Kidney (tissue), 14 donors: ENCODE results near the gene RPRD1B. TPM values are rescaled to one million over a fixed set of nuclear protein-coding genes. Genes with fewer than 3 reads are reported as not detected.

Experiments used
- DNase-seq, 5 donors: peaks; one replicate each; pipeline ENCODE4 v3.0.0-alpha.2; 2013 to 2020
- FAIRE-seq: peaks from 2 replicates; lab custom pipeline; 2012; peaks lifted over from hg19 to GRCh38; lab: Jason Lieb, UNC
- H3K27ac ChIP-seq, 2 donors: one replicate each; pipeline ENCODE4 v1.7.0; 2013; ENCODE audit warnings: low read depth in 2 of 2, low read length in 2 of 2, inconsistent platforms in 1 of 2
- H3K27me3 ChIP-seq: one replicate; pipeline ENCODE4 v1.7.1; 2013; ENCODE audit warnings: low read length, inconsistent platforms; ENCODE audit not compliant: control insufficient read depth, insufficient read depth
- H3K36me3 ChIP-seq, 3 donors: one replicate each; pipeline versions ENCODE4 v1.7.0 to v1.7.1; 2013; ENCODE audit warnings: low read length in 3 of 3, control low read depth in 1 of 3, inconsistent platforms in 1 of 3; ENCODE audit not compliant: insufficient read depth in 3 of 3, control insufficient read depth in 2 of 3
- H3K4me1 ChIP-seq, 3 donors: one replicate each; pipeline versions ENCODE4 v1.7.0 to v1.7.1; 2013; ENCODE audit warnings: low read length in 3 of 3, inconsistent platforms in 1 of 3, low read depth in 1 of 3; ENCODE audit not compliant: control insufficient read depth in 2 of 3, insufficient read depth in 2 of 3
- H3K4me3 ChIP-seq, 3 donors: one replicate each; pipeline versions ENCODE4 v1.7.0 to v1.8.1; 2013; ENCODE audit warnings: low read length in 3 of 3, control low read depth in 1 of 3, inconsistent platforms in 1 of 3
- H3K9ac ChIP-seq, 3 donors: one replicate each; pipeline versions ENCODE4 v1.7.0 to v1.7.1; 2013; ENCODE audit warnings: low read length in 3 of 3, control low read depth in 1 of 3, inconsistent platforms in 1 of 3
- H3K9me3 ChIP-seq, 3 donors: one replicate each; pipeline versions ENCODE4 v1.7.0 to v1.7.1; 2013; ENCODE audit warnings: low read length in 3 of 3, control low read depth in 1 of 3, inconsistent platforms in 1 of 3; ENCODE audit not compliant: control insufficient read depth in 2 of 3, insufficient read depth in 1 of 3
- intact Hi-C: fragments of 100-400 bp; cut with DNase I; formaldehyde crosslinking; loops from one replicate; pipeline ENCODE4 v1.11.1; 2022
- polyA plus RNA-seq: library from polyadenylated mRNA; stranded (reverse); fragments of 350-450 nt; fragmentation: Illumina TruSeq; extraction: RNeasy Lipid Tissue Mini Kit (QIAGEN cat#74804); gene quantifications from one replicate; pipeline ENCODE4 v1.2.3, GENCODE V29; 2014; ENCODE audit warnings: low read depth, low replicate concordance; ENCODE audit not compliant: insufficient read depth
- total RNA-seq: library from RNA; stranded (reverse); fragmentation: NEBNext Ultra II Directional; extraction: Animal tissue kit (Norgen Biotek cat#: 25700); gene quantifications from one replicate; pipeline ENCODE4 v1.2.1, GENCODE V29; 2021
- TF ChIP-seq, protein P1 (sequence below): IDR thresholded peaks from 3 replicates; pipeline ENCODE4 v1.5.1; 2012; ENCODE audit warnings: mild to moderate bottlenecking, moderate library complexity, borderline replicate concordance; ENCODE audit not compliant: insufficient read depth; ENCODE audit errors: extremely low read depth
- donor health status: control.
- donor health status: control.
- donor health status: control.
- donor health status: control.
- donor health status: control.
- donor health status: DM: yes; HTN: yes; CAD: no.
- donor health status: Normal renal cell carcinoma (clear cell type).

Gene RPRD1B
- total and polyA plus RNA-seq, 2 donors from 2014 or later = 13.4 to 34.4 TPM

DNA sequence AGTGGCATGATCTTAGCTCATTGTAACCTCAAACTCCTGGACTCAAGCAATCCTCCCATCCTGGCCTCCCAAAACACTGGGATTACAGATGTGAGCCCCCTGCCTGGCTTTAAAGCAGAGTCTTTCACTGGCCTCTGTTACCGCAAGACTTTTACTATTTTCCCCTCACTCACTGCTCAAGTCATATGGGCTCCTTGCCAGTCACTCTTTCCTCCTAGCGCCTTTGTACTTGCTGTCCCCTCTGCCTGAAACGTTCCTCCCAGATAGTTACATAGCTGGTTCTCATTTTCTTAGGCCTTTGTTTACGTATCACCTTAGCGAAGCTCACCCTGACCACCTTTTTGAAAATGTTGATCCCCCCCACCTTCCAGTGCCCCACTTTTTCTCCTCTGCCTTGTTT lies 29.3 kb downstream of the RPRD1B start:
- TF ChIP-seq, protein P1, sequence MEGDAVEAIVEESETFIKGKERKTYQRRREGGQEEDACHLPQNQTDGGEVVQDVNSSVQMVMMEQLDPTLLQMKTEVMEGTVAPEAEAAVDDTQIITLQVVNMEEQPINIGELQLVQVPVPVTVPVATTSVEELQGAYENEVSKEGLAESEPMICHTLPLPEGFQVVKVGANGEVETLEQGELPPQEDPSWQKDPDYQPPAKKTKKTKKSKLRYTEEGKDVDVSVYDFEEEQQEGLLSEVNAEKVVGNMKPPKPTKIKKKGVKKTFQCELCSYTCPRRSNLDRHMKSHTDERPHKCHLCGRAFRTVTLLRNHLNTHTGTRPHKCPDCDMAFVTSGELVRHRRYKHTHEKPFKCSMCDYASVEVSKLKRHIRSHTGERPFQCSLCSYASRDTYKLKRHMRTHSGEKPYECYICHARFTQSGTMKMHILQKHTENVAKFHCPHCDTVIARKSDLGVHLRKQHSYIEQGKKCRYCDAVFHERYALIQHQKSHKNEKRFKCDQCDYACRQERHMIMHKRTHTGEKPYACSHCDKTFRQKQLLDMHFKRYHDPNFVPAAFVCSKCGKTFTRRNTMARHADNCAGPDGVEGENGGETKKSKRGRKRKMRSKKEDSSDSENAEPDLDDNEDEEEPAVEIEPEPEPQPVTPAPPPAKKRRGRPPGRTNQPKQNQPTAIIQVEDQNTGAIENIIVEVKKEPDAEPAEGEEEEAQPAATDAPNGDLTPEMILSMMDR = no peak
- intact Hi-C loops = loop anchor here (5.0 kb wide), 1 partner anchor 154 kb away; no protein-coding TSS in a partner anchor
- Histone ChIP-seq H3K4me1 (peaks cover 0 to 4% (median 0%) of the 10 kb centered on the region in 3 donors), H3K4me3 (no peak overlapping the region), H3K9me3 (no peaks in the 10 kb centered on the region), H3K36me3 (peaks cover 2 to 75% (median 46%) of the 10 kb centered on the region in 3 donors), H3K27me3 (no peaks in the 10 kb centered on the region), H3K27ac (no peak overlapping the region), H3K9ac (no peak overlapping the region)
- DNase-seq = peak in 1 of 5 donors; percentile 18
- FAIRE-seq = no peak

DNA sequence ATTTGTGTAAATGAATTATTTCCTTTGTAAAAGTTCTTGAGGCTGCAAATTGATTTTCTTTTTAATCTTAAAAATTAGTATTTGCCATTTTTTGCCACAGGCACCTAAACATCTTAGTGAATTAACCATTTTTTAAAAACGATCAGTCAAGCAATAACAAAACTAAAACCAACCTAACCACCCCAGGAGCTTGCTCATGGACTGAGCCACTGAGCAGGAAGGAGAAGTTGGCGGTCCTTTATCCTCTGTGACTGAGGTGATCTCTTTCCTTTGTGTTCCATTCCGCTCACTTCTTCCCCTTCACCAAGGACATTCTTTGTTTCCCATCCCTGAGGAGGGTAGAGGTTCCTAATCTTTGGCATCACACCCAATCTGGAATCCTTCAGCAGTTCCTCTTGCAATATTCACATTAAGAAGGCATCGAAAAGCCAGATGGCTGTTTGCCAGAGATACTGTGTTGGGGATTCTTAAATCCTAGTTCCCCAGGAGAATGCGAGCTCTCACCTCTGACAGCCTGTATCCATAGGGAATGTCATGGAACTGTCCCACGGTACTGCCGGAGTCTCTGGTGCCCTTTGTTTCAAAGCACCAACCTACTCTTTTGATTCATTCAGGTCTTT lies 30.5 kb downstream of the RPRD1B start:
- TF ChIP-seq, protein P1 = no peak
- DNase-seq (no peak), FAIRE-seq (no peak)
- peaks cover 0 to 4% (median 0%) of the 10 kb centered on the region in 3 donors for H3K4me1 ChIP-seq
- no peak overlapping the region for H3K27ac ChIP-seq
- no peaks in the 10 kb centered on the region for H3K27me3 ChIP-seq
- H3K9me3 ChIP-seq = no peaks in the 10 kb centered on the region
- intact Hi-C loops = loop anchor here (5.0 kb wide), 1 partner anchor 153 kb away; no protein-coding TSS in a partner anchor
- no peak overlapping the region for H3K9ac ChIP-seq
- H3K4me3 ChIP-seq = no peak overlapping the region
- peaks cover 2 to 66% (median 51%) of the 10 kb centered on the region in 3 donors for H3K36me3 ChIP-seq

DNA sequence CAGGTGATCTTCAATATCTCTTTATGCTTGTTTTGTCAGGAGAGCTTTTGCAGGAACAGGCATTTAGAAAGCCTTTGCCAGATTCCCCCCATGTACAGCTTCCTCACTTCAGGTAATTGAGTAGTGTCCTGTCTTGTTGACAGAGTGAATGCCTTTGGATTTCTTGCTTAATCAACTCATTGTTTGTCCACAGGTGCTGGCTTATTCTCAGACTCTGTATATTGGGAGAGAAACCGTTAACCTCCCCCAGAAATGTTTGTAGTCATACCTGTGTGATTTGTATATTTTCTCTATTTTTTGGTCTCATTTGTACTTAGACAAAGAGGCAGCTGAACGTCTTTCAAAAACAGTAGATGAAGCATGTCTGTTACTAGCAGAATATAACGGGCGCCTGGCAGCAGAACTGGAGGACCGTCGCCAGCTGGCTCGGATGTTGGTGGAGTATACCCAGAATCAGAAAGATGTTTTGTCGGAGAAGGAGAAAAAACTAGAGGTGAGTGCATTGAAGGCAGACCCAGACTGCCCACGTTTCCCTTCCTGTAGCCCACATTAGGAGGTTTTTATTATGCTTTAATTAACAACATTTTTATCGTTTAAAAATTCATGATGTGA lies 32.3 kb downstream of the RPRD1B start:
- no peak for FAIRE-seq
- Histone ChIP-seq H3K4me3 (no peak overlapping the region), H3K27me3 (no peaks in the 10 kb centered on the region), H3K36me3 (peaks cover 3 to 51% (median 44%) of the 10 kb centered on the region in 3 donors), H3K27ac (no peak overlapping the region), H3K9me3 (no peaks in the 10 kb centered on the region), H3K4me1 (peaks cover 0 to 4% (median 0%) of the 10 kb centered on the region in 3 donors), H3K9ac (no peak overlapping the region)
- intact Hi-C loops = no loop called here
- DNase-seq = no peak
- TF ChIP-seq, protein P1 = no peak
